HAP-1 (cell line): ENCODE results near the gene DLEC1.
"Not testable (repeated sequence)": the region's sequence is repeated elsewhere in the genome, so short reads cannot be mapped to it uniquely, and the experiment has no call there.

Source experiments
- DNase-seq, 2 experiments: peaks; one replicate each; pipeline ENCODE4 v3.0.0-alpha.2; 2016 to 2020; ENCODE audit warnings: low spot score in 2 of 2
- H3K27me3 ChIP-seq: fragments of 250-450 bp; sonication (Bioruptor Pico); 2 replicates; pipeline ENCODE4 v1.5.1; 2020; ENCODE audit warnings: low read depth, mild to moderate bottlenecking, moderate library complexity
- H3K36me3 ChIP-seq: fragments of 250-450 bp; sonication (Bioruptor Pico); replicated peaks from 2 replicates; pipeline ENCODE4 v1.5.1; 2020; ENCODE audit warnings: mild to moderate bottlenecking
- H3K4me1 ChIP-seq: fragments of 250-450 bp; sonication (Bioruptor Pico); 2 replicates; pipeline ENCODE4 v1.5.1; 2020; ENCODE audit warnings: mild to moderate bottlenecking
- H3K4me3 ChIP-seq: fragments of 250-450 bp; sonication (Bioruptor Pico); 2 replicates; pipeline ENCODE4 v1.5.1; 2020; ENCODE audit warnings: mild to moderate bottlenecking, moderate library complexity
- H3K9me3 ChIP-seq: fragments of 250-450 bp; sonication (Bioruptor Pico); 2 replicates; pipeline ENCODE4 v1.5.1; 2020; ENCODE audit warnings: mild to moderate bottlenecking, moderate library complexity
- in situ Hi-C: fragments of 300-500 bp; cut with MboI; formaldehyde crosslinking; loops from 3 replicates; pipeline ENCODE4 v1.14.3; 2020; ENCODE audit warnings: low sequenced_read_pairs, inconsistent platforms, mixed read lengths

The DLEC1 gene

DNA sequence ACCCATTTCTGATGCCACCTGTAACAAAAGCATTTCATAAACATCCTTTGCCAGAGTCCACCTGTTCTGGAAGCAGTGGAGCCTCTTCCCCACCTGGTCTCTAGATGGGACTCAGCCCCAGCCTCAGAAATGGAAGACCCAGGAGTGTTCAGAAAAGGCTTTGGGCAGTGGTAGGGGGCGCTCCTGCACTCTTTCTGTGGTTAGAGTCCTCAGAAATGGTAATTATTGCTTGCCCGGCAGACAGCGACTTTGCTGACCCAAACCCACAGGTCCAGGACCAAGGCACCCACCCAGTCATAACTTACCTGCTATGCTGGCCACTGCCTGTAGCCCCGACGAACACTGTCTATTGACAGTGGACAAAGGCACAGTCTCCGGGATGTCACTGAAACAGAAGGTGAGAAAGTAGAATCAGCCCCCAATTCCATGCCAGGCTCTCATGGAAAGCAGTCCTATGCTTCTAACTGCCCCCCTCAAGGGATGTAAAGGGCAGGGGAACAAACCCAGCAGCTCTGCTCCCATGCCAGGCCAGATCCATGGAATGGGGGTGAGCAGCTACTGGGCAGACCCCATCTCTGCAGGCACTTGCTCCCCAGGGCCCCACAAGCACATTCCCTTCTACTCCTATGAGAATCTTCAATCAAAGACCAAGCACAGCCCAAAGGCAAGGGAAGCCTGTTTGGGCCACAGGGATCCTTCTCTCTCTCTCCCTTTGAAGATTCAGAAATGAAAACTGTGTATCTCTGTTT, 92.8 kb downstream of the DLEC1 start:
- peaks cover 8% of the 10 kb centered on the region for H3K4me1 ChIP-seq
- no peaks in the 10 kb centered on the region for H3K27me3 ChIP-seq
- peak; percentile 31 to 81 for DNase-seq
- H3K9me3 ChIP-seq, result no peaks in the 10 kb centered on the region
- no peak overlapping the region for H3K4me3 ChIP-seq
- H3K36me3 ChIP-seq, result peaks cover 81% of the 10 kb centered on the region
- in situ Hi-C loops, result no loop called here

DNA sequence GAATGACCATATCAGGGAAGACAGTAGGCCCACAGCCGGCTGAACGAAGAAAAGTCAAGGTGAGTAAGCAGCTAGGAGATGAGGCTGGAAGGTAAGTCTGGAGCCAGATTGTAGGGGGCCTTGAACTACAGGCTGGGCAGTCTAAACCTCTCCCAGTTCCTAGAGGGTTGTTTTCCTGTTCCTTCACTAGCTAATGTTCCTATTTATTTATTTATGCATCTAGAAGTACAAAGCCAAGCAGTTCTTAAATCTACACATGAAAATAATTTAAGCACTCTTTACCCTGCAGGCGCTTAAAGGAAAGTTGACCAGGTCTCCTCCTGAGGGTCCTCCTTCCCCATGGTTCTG, 94.2 kb downstream of the DLEC1 start:
- H3K4me3 ChIP-seq, result no peak overlapping the region
- H3K36me3 ChIP-seq, result peaks cover 67% of the 10 kb centered on the region
- peaks cover 17% of the 10 kb centered on the region for H3K4me1 ChIP-seq
- H3K27me3 ChIP-seq, result no peaks in the 10 kb centered on the region
- no peak for DNase-seq
- H3K9me3 ChIP-seq, result no peaks in the 10 kb centered on the region
- in situ Hi-C loops, result no loop called here

DNA sequence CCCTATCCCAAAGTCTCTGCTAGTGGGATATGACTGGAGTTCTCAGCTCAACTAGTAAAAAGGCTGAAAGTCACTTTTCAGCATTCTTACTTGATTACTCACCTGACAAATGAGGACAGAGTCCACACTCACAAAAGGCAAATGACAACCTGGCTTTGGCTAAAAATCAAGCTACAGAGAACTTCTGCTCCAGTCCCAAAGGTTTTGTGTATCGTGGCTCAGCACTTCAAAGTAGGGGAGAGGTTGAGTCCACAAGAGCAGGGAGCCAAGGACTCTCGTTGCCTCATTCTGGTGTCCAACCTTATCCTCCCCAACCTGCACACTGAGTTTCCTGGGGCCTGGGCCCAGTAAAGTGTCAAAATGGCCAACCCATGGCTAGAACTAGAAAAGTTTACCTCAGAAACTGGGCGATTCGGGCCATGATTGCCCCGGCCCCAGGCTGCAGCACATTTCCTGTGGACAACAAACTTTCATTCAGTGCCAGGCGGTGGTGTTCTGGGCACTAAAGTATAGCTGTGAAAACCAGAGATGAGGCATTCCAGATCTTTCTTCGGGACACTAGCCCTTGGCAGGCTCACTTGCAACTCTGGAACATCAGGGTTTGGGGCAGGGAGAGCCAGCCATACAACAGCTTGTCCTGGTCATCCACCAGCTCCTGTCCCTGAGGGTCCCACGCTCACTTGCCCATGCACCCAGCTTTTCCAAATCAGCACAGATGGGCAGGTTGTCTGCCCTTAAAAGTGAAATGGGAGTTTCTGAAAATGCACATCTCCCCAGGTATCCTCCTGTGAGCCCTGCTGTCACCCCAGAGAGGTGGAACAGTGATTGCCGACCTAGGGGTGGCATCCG, 94.8 kb downstream of the DLEC1 start:
- H3K4me3 ChIP-seq, result no peak overlapping the region
- in situ Hi-C loops, result no loop called here
- no peaks in the 10 kb centered on the region for H3K27me3 ChIP-seq
- peaks cover 19% of the 10 kb centered on the region for H3K4me1 ChIP-seq
- H3K36me3 ChIP-seq, result peaks cover 63% of the 10 kb centered on the region
- DNase-seq, result no peak
- no peaks in the 10 kb centered on the region for H3K9me3 ChIP-seq

DNA sequence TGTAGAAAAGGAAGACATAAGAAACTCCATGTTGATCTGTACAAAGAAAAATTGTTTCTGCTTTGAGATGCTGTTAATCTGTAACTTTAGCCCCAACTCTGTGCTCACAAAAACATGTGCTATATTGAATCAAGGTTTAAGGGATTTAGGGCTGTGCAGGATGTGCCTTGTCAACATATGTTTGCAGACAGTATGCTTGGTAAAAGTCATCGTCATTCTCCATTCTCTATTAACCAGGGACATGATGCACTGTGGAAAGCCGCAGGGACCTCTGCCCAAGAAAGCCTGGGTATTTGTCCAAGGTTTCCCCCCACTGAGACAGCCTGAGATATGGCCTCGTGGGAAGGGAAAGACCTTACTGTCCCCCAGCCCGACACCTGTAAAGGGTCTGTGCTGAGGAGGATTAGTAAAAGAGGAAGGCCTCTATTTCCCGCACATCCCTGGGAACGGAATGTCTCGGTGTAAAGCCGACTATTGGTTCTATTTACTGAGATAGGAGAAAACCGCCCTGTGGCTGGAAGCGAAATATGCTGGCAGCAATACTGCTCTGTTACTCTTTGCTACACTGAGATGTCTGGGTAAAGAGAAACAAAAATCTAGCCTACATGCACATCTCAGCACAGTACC, 95.6 kb downstream of the DLEC1 start:
- DNase-seq, H3K9me3 ChIP-seq, H3K27me3 ChIP-seq, H3K4me3 ChIP-seq, in situ Hi-C loops: not testable (repeated sequence)
- H3K36me3 ChIP-seq, result peaks cover 55% of the 10 kb centered on the region
- peaks cover 23% of the 10 kb centered on the region for H3K4me1 ChIP-seq

DNA sequence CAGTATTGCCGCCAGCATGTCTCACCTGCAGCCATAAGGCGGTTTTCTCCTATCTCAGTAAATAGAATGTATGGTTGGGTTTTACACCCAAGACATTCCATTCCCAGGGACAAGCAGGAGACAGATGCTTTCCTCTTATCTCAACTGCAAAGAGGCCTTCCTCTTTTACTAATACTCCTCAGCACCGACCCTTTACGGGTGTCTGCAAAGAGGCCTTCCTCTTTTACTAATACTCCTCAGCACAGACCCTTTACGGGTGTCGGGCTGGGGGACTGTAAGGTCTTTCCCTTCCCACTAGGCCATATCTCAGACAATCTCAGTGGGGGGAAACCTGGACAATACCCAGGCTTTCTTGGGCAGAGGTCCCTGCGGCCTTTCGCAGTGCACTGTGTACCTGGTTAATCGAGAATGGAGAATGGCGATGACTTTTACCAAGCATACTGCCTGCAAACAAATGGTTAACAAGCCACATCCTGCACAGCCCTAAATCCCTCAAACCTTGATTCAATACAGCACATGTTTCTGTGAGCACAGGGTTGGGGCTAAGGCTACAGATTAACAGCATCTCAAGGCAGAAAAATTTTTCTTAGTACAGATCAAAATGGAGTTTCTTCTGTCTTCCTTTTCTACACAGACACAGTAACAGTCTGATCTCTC, 96.7 kb downstream of the DLEC1 start:
- in situ Hi-C loops, H3K27me3 ChIP-seq, H3K9me3 ChIP-seq, DNase-seq: not testable (repeated sequence)
- Histone ChIP-seq H3K4me1 (peaks cover 28% of the 10 kb centered on the region), H3K4me3 (peak overlapping the region; percentile 75), H3K36me3 (peaks cover 45% of the 10 kb centered on the region)

DNA sequence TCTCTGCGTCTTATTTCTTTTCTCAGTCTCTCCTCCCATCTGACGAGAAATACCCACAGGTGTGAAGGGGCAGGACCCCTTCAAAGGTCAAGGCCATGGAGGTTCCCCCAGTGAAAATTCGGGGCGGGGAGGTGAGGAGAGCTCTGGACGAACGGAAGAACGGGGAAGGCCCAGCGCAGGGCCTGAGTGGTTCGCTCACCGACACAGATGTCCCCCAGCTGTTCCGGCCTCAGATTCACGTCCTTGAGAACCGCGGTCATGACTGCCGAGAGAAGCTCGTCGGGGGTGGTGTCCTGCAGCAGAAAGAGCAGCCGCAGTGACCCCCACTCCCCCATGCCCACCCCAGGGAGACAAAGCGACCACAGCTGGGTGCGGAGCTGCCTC, 97.4 kb downstream of the DLEC1 start:
- in situ Hi-C loops, result no loop called here
- no peak for DNase-seq

DNA sequence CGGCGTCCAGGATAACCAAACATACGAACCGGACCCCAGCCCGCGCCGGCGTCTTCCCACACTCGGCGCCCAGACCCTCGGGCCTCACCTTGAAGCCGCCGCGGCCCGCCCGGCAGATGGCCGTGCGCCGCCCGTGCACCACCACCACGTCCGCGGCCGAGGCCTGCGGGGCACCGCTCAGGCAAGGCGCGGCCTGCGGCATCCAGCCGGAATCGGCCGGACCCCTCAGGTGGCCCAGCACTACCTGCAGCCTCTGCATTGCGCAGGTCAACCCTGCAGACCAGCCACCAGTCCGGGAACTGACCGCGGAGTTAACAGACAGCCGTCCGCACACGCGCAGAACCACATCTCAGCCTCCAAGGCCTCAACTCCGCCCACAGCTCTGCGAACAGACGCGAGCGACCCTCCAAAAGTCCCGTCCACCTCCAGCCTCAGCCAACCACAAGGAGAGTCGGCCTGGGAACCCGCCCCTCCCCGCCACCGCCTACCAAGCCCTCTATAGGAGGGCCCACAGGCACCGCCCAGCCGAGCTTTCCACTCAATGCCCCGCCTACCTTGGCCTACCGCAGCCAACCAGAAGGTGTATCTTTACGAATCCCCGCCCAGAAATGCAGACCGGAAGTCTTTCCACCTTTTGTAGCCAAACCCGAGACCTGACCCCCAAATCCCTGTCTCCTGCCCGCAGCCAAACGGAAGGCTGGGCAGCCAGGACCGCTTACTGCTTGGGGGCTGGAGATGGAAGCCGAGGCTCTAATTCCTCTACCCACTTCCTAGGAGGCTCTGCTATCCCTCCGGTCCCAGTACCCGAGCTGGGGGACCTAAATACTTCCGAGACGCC, 98.0 kb downstream of the DLEC1 start, which contains the start of gene ACAA1:
ACAA1 (minus strand) TSS at position 351 of the 838 bp plus-strand sequence; CDS start at position 259, 92 bp downstream.
- Histone ChIP-seq H3K4me1 (peaks cover 28% of the 10 kb centered on the region), H3K4me3 (peak within 1 kb of the TSS; percentile 79), H3K9me3 (no peaks in the 10 kb centered on the region), H3K27me3 (no peaks in the 10 kb centered on the region), H3K36me3 (peaks cover 40% of the 10 kb centered on the region)
- DNase-seq, result peak; percentile 99 to 100
- in situ Hi-C loops, result no loop called here

More for the DNA sequence above, 97.4 kb downstream of the DLEC1 start:
- Histone ChIP-seq H3K4me1 (peaks cover 28% of the 10 kb centered on the region), H3K36me3 (peaks cover 45% of the 10 kb centered on the region), H3K4me3 (peak overlapping the region; percentile 75), H3K27me3 (no peaks in the 10 kb centered on the region), H3K9me3 (no peaks in the 10 kb centered on the region)

DNA sequence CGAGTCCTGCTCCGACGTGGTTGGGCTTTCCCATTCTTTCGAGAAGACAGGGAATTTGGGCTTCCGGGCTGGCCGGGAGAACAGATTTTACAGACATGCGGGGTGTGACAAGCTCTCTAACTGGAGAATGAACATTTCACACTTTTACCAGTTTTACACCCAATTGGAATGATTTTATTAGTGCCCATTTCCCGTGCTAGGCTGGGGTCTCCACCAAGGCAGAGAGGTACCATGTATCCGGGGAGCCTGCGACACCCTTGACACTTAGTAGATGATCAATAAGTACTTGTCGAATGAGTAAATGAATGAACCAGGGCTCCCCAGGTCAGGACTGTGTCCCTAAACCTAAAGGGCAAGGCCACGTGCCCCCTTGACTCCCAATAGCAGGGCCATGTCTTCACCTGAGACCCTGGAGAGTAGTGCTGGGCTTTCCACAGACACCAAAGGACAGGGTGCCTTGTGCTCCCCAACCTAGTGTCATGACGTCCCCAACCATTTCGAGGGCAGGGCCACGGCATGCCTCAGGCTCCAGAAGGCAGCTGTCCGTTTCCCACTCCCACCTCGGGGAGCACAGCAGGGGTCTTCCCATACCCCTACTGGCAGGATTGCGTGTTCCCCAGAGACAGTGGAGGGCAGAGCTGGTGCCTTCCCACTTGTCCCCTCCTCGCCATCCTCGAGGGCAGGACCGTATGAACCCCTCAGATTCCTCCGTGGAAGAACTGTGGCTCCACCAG, 98.8 kb downstream of the DLEC1 start:
- peak overlapping the region; percentile 79 for H3K4me3 ChIP-seq
- peak in 1 of 2 experiments; percentile 38 for DNase-seq
- H3K4me1 ChIP-seq, result peaks cover 28% of the 10 kb centered on the region
- H3K27me3 ChIP-seq, result no peaks in the 10 kb centered on the region
- in situ Hi-C loops, result no loop called here
- no peaks in the 10 kb centered on the region for H3K9me3 ChIP-seq
- H3K36me3 ChIP-seq, result peaks cover 32% of the 10 kb centered on the region

DNA sequence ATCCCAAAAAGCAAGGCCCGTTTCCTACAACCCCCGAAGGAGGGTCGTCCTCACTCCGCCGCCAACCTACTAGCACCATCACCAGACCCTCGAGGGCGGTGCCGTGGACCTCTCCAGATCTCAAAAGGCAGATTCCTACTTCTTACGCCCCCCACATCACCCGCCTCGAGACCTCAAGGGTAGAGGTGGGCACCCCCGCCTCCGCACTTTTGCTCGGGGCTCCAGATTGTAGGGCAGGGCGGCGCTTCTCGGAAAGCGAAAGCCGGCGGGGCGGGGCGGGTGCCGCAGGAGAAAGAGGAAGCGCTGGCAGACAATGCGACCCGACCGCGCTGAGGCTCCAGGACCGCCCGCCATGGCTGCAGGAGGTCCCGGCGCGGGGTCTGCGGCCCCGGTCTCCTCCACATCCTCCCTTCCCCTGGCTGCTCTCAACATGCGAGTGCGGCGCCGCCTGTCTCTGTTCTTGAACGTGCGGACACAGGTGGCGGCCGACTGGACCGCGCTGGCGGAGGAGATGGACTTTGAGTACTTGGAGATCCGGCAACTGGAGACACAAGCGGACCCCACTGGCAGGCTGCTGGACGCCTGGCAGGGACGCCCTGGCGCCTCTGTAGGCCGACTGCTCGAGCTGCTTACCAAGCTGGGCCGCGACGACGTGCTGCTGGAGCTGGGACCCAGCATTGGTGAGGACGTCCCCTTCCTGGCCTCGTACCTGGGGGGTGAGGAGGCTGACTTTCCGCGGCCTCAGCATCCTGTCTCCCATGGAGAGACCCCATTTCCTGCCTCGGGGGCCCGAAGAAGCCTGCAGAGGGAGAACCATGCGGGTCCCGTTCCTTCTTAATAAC, 99.6 kb downstream of the DLEC1 start, which contains the start of gene MYD88:
MYD88 (plus strand) TSS at position 313 of the 842 bp plus-strand sequence; CDS start at position 353, 40 bp downstream.
- H3K4me3 ChIP-seq, result peak within 1 kb of the TSS; percentile 79
- H3K9me3 ChIP-seq, result no peaks in the 10 kb centered on the region
- DNase-seq, result peak; percentile 48 to 88
- no peaks in the 10 kb centered on the region for H3K27me3 ChIP-seq
- H3K36me3 ChIP-seq, result peaks cover 30% of the 10 kb centered on the region
- in situ Hi-C loops, result no loop called here
- H3K4me1 ChIP-seq, result peaks cover 28% of the 10 kb centered on the region

DNA sequence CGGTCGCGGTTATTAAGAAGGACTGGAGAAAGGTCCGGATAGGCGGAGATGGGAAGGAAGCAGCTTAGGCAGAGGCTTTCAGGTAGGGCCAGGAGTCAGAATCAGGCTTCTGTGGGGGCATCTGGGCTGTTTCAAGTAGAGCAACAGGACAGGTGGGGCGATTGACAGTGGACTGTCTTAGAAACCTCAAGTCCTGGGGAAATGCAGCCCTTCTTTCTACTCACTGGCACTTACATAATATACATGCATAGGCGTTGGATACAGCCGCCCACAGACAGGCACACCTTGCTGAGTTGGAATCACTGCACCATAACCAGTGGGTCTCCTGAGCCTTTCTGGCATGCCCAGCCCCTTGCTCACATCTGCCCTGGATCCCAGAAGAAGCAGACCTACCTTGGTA, 100.2 kb downstream of the DLEC1 start:
- H3K4me1 ChIP-seq, result peaks cover 28% of the 10 kb centered on the region
- no peak for DNase-seq
- H3K27me3 ChIP-seq, result no peaks in the 10 kb centered on the region
- H3K9me3 ChIP-seq, result no peaks in the 10 kb centered on the region
- H3K36me3 ChIP-seq, result peaks cover 24% of the 10 kb centered on the region
- peak overlapping the region; percentile 79 for H3K4me3 ChIP-seq
- in situ Hi-C loops, result no loop called here

DNA sequence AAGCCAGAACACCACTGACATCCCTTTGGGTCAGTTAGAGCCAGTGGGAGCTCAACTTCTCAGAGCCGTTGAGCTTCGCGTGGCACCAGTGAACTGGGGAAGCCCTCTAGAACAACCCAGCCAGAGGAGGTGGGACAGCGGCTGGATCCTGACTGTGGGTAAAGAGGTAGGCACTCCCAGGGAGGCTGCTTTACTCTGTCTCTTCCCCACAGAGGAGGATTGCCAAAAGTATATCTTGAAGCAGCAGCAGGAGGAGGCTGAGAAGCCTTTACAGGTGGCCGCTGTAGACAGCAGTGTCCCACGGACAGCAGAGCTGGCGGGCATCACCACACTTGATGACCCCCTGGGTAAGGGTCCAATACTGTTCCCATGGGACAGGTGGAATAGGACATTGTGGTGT, 100.6 kb downstream of the DLEC1 start:
- Histone ChIP-seq H3K4me1 (peaks cover 28% of the 10 kb centered on the region), H3K27me3 (no peaks in the 10 kb centered on the region), H3K36me3 (peaks cover 19% of the 10 kb centered on the region), H3K4me3 (peak overlapping the region; percentile 79), H3K9me3 (no peaks in the 10 kb centered on the region)
- in situ Hi-C loops, result no loop called here
- no peak for DNase-seq
